Activated naive CD4-positive, alpha-beta T cell treated with anti-CD3 and anti-CD28 coated beads, Interleukin-2, amount 50 U/mL, for 24 hours (primary cell): Measurements from ENCODE around the gene ITGA1.

ENCODE experiments used
- H3K27ac Mint-ChIP-seq: one replicate; pipeline ENCODE4 v1.8.0; 2021; ENCODE audit warnings: mild to moderate bottlenecking, mixed read lengths
- H3K27me3 Mint-ChIP-seq: one replicate; pipeline ENCODE4 v1.8.0; 2021; ENCODE audit warnings: mixed read lengths
- H3K36me3 Mint-ChIP-seq: one replicate; pipeline ENCODE4 v1.8.0; 2021; ENCODE audit warnings: mixed read lengths
- H3K4me1 Mint-ChIP-seq: one replicate; pipeline ENCODE4 v1.8.0; 2021; ENCODE audit warnings: mixed read lengths
- H3K4me3 Mint-ChIP-seq: one replicate; pipeline ENCODE4 v1.8.0; 2021; ENCODE audit warnings: mild to moderate bottlenecking, mixed read lengths
- H3K9me3 Mint-ChIP-seq: one replicate; pipeline ENCODE4 v1.8.0; 2021; ENCODE audit warnings: mixed read lengths

The ITGA1 gene

GRCh38 chr5:52786949-52787599 is 642 bp upstream of the ITGA1 start:
- Mint-ChIP-seq H3K36me3 (peaks cover 3% of the 10 kb centered on the region), H3K4me3 (peak overlapping the region; percentile 94), H3K4me1 (peaks cover 45% of the 10 kb centered on the region), H3K27ac (peak overlapping the region; percentile 95), H3K27me3 (no peaks in the 10 kb centered on the region), H3K9me3 (no peaks in the 10 kb centered on the region)

- Mint-ChIP-seq H3K4me1 (peaks cover 42% of the 10 kb centered on the region), H3K36me3 (peaks cover 3% of the 10 kb centered on the region), H3K27ac (no peak overlapping the region), H3K4me3 (peak overlapping the region; percentile 94), H3K27me3 (no peaks in the 10 kb centered on the region), H3K9me3 (no peaks in the 10 kb centered on the region)
Measured at GRCh38 chr5:52788505-52788821, 747 bp downstream of the ITGA1 start.

GRCh38 chr5:52789378-52789777 is 1.7 kb downstream of the ITGA1 start:
- H3K27me3 Mint-ChIP-seq, result no peaks in the 10 kb centered on the region
- peak overlapping the region; percentile 94 for H3K4me3 Mint-ChIP-seq
- H3K36me3 Mint-ChIP-seq, result peaks cover 3% of the 10 kb centered on the region
- H3K4me1 Mint-ChIP-seq, result peaks cover 40% of the 10 kb centered on the region
- H3K9me3 Mint-ChIP-seq, result no peaks in the 10 kb centered on the region
- H3K27ac Mint-ChIP-seq, result peak overlapping the region; percentile 6

GRCh38 chr5:52789851-52790250 is 2.1 kb downstream of the ITGA1 start:
- Mint-ChIP-seq H3K4me1 (peaks cover 40% of the 10 kb centered on the region), H3K9me3 (no peaks in the 10 kb centered on the region), H3K27me3 (no peaks in the 10 kb centered on the region), H3K27ac (peak overlapping the region; percentile 6), H3K36me3 (peaks cover 3% of the 10 kb centered on the region), H3K4me3 (peak overlapping the region; percentile 94)

GRCh38 chr5:52791366-52791765 is 3.6 kb downstream of the ITGA1 start:
- Mint-ChIP-seq H3K27me3 (no peaks in the 10 kb centered on the region), H3K27ac (no peak overlapping the region), H3K4me3 (no peak overlapping the region), H3K4me1 (peaks cover 37% of the 10 kb centered on the region), H3K36me3 (peaks cover 3% of the 10 kb centered on the region), H3K9me3 (no peaks in the 10 kb centered on the region)

- Mint-ChIP-seq H3K36me3 (peaks cover 3% of the 10 kb centered on the region), H3K27ac (no peak overlapping the region), H3K4me3 (no peak overlapping the region), H3K4me1 (peaks cover 38% of the 10 kb centered on the region), H3K27me3 (no peaks in the 10 kb centered on the region), H3K9me3 (no peaks in the 10 kb centered on the region)
Measured at GRCh38 chr5:52794519-52794918, 6.8 kb downstream of the ITGA1 start.

- H3K9me3 Mint-ChIP-seq, result no peaks in the 10 kb centered on the region
- H3K4me3 Mint-ChIP-seq, result no peak overlapping the region
- H3K27ac Mint-ChIP-seq, result no peak overlapping the region
- peaks cover 30% of the 10 kb centered on the region for H3K4me1 Mint-ChIP-seq
- H3K36me3 Mint-ChIP-seq, result peaks cover 8% of the 10 kb centered on the region
- H3K27me3 Mint-ChIP-seq, result no peaks in the 10 kb centered on the region
Measured at GRCh38 chr5:52796031-52796430, 8.3 kb downstream of the ITGA1 start.

GRCh38 chr5:52796516-52797103 is 8.9 kb downstream of the ITGA1 start:
- no peaks in the 10 kb centered on the region for H3K27me3 Mint-ChIP-seq
- peaks cover 14% of the 10 kb centered on the region for H3K36me3 Mint-ChIP-seq
- no peak overlapping the region for H3K4me3 Mint-ChIP-seq
- peaks cover 34% of the 10 kb centered on the region for H3K4me1 Mint-ChIP-seq
- H3K27ac Mint-ChIP-seq, result no peak overlapping the region
- no peaks in the 10 kb centered on the region for H3K9me3 Mint-ChIP-seq

- H3K27me3 Mint-ChIP-seq, result no peaks in the 10 kb centered on the region
- H3K4me1 Mint-ChIP-seq, result peaks cover 49% of the 10 kb centered on the region
- H3K36me3 Mint-ChIP-seq, result peaks cover 14% of the 10 kb centered on the region
- H3K9me3 Mint-ChIP-seq, result no peaks in the 10 kb centered on the region
- peak overlapping the region; percentile 98 for H3K4me3 Mint-ChIP-seq
- H3K27ac Mint-ChIP-seq, result peak overlapping the region; percentile 96
Measured at GRCh38 chr5:52798938-52799337, 11.2 kb downstream of the ITGA1 start.

GRCh38 chr5:52799358-52799982 is 11.8 kb downstream of the ITGA1 start:
- Mint-ChIP-seq H3K4me1 (peaks cover 55% of the 10 kb centered on the region), H3K27me3 (no peaks in the 10 kb centered on the region), H3K9me3 (no peaks in the 10 kb centered on the region), H3K27ac (peak overlapping the region; percentile 96), H3K36me3 (peaks cover 18% of the 10 kb centered on the region), H3K4me3 (peak overlapping the region; percentile 98)

- Mint-ChIP-seq H3K4me1 (peaks cover 60% of the 10 kb centered on the region), H3K4me3 (peak overlapping the region; percentile 98), H3K27me3 (no peaks in the 10 kb centered on the region), H3K36me3 (peaks cover 22% of the 10 kb centered on the region), H3K27ac (peak overlapping the region; percentile 96), H3K9me3 (no peaks in the 10 kb centered on the region)
Measured at GRCh38 chr5:52799983-52800393, 12.3 kb downstream of the ITGA1 start.

GRCh38 chr5:52800394-52801213 is 12.9 kb downstream of the ITGA1 start:
- Mint-ChIP-seq H3K36me3 (peaks cover 26% of the 10 kb centered on the region), H3K4me1 (peaks cover 65% of the 10 kb centered on the region), H3K27me3 (no peaks in the 10 kb centered on the region), H3K27ac (peak overlapping the region; percentile 96), H3K9me3 (no peaks in the 10 kb centered on the region), H3K4me3 (peak overlapping the region; percentile 98)

GRCh38 chr5:52801329-52801728 is 13.6 kb downstream of the ITGA1 start:
- Mint-ChIP-seq H3K27me3 (no peaks in the 10 kb centered on the region), H3K4me1 (peaks cover 68% of the 10 kb centered on the region), H3K9me3 (no peaks in the 10 kb centered on the region), H3K36me3 (peaks cover 26% of the 10 kb centered on the region), H3K4me3 (peak overlapping the region; percentile 98), H3K27ac (peak overlapping the region; percentile 96)

- Mint-ChIP-seq H3K27ac (no peak overlapping the region), H3K9me3 (no peaks in the 10 kb centered on the region), H3K4me3 (peak overlapping the region; percentile 98), H3K4me1 (peaks cover 66% of the 10 kb centered on the region), H3K36me3 (peaks cover 26% of the 10 kb centered on the region), H3K27me3 (no peaks in the 10 kb centered on the region)
Measured at GRCh38 chr5:52802272-52802973, 14.7 kb downstream of the ITGA1 start.

- no peak overlapping the region for H3K27ac Mint-ChIP-seq
- no peaks in the 10 kb centered on the region for H3K9me3 Mint-ChIP-seq
- H3K4me1 Mint-ChIP-seq, result peaks cover 69% of the 10 kb centered on the region
- H3K27me3 Mint-ChIP-seq, result no peaks in the 10 kb centered on the region
- H3K36me3 Mint-ChIP-seq, result peaks cover 26% of the 10 kb centered on the region
- peak overlapping the region; percentile 78 for H3K4me3 Mint-ChIP-seq
Measured at GRCh38 chr5:52802974-52803336, 15.2 kb downstream of the ITGA1 start.
